RKO (cell line): Measurements from ENCODE around the gene NFKBIA.
"Not testable (repeated sequence)": the region's sequence is repeated elsewhere in the genome, so short reads cannot be mapped to it uniquely, and the experiment has no call there.

Experiments used
- DNase-seq: peaks from one replicate; pipeline ENCODE4 v3.0.0-alpha.2; 2016; ENCODE audit warnings: low spot score

Gene NFKBIA

GRCh38 chr14:35368139-35368460 lies 36.4 kb downstream of the NFKBIA start:
- no peak for DNase-seq

DNA sequence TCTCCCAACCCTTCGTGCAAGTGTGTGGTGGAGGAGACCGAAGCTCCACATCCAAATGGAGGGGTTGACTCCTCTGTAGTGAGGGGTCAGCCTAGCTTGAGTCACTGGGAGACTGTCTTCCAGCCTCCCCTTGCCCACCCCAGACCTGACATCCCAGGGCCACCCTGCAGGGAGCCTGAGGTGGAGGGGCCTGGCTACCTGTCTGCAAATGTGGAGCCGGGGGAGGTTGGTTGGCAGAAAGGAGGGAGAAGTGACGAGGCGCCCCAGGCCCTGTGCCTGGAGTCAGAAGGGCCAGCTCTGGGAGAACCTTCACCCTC lies 37.5 kb downstream of the NFKBIA start:
- no peak for DNase-seq

- no peak for DNase-seq
Observed at GRCh38 chr14:35366521-35366976, 38.0 kb downstream of the NFKBIA start.

DNA sequence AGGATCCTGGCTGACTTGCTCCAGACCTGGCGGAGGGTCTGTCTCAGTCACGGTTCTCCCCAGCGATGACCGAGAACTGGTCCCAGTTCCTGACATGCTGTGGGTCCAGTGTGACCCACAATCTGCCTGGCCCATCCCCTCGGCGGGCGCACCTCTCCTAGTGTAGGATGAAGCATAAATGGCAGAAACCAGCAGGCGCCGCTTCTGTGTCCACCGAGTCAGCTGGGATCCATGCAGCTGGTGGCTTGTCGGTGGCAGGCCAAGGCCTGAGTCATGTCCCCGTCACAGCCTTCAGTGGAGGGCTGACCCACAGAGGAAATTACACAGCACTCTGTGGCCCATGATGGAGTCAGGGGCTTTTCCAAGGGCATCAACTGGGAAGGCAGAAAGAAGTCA lies 38.5 kb downstream of the NFKBIA start:
- DNase-seq, result peak; percentile 64

DNA sequence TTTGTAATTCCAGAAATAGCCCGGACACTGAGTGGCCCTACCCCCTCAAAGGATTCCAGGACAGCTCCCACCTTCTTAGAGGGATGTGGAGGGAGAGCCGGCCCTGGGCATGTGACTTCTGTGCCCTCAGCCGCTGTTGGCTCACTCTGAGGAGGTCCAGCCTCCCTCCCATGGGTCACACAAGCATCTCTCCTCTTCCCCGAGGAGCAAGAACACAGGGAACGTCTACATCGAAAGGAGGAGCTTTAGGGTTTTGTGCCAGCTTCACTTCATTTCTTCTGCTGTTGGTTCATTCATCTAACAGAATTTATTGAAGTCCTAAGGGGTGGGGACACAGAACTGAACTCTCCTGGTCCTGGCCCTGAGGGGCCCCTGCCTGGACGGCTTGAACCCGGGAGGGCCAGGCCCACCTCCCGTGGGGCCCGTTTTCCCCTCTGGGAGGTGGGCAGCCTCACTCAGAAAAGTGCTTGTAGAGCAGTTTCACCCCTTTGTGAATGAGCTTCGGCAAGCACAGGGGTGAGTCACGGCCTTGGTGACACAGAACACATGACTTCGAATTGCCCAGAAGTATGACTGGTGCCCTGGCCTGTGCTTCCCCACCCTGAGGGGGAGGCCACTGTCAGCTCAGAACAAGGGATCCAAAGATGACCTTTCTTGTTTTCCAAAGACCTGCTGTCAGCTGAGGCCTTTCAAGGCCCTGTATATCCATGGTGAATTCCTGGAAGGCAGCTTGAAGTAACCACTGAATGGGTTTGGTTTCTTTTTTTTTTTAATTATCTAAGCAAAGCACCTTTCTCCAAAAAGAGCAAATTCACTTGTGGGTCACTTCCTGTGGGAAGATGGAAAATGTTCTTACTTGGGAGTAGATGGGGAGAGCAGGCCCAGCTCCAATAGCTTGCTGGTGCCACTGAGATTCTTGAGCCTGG lies 39.2 kb downstream of the NFKBIA start:
- peak; percentile 94 for DNase-seq

GRCh38 chr14:35362911-35363374 lies 41.6 kb downstream of the NFKBIA start:
- DNase-seq, result no peak

DNA sequence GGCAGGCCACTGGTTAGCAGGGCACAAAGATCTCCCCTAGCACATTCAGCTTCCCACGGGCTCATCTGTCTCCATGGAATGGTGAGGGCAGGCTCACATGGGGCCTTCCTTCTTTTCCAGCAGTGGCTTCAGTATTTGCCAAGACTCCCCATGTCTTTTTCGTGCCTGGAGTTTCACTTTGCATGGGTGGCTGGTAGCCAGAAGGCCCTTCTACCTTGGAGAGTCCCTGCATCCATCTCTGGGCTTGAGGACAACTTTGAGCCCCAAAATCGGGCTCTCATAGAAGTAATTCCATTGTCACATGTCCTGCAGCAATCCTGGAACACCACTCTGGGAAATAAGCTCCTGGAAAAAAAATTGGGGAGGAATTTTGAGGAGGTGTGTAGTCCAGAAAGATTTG lies 42.1 kb downstream of the NFKBIA start:
- DNase-seq, result no peak

GRCh38 chr14:35361141-35361480 lies 43.4 kb downstream of the NFKBIA start:
- DNase-seq, result no peak

GRCh38 chr14:35359655-35360054 lies 44.9 kb downstream of the NFKBIA start:
- not testable (repeated sequence) for DNase-seq

- no peak for DNase-seq
Observed at GRCh38 chr14:35355981-35356841, 48.3 kb downstream of the NFKBIA start.

DNA sequence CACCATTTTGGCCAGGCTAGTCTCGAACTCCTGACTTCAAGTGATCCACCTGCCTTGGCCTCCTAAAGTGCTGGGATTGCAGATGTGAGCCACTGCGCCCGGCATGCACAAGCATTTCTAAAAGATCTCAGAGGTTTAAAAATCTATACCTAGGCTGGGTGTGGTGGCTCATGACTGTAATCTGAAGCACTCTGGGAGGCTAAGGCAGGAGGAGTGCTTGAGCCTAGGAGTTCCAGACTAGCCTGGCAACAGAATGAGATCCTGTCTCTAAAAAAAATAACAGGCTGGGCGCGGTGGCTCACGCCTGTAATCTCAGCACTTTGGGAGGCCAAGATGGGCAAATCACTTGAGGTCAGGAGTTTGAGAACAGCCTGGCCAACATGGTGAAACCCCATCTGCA lies 49.3 kb downstream of the NFKBIA start:
- DNase-seq, result not testable (repeated sequence)

DNA sequence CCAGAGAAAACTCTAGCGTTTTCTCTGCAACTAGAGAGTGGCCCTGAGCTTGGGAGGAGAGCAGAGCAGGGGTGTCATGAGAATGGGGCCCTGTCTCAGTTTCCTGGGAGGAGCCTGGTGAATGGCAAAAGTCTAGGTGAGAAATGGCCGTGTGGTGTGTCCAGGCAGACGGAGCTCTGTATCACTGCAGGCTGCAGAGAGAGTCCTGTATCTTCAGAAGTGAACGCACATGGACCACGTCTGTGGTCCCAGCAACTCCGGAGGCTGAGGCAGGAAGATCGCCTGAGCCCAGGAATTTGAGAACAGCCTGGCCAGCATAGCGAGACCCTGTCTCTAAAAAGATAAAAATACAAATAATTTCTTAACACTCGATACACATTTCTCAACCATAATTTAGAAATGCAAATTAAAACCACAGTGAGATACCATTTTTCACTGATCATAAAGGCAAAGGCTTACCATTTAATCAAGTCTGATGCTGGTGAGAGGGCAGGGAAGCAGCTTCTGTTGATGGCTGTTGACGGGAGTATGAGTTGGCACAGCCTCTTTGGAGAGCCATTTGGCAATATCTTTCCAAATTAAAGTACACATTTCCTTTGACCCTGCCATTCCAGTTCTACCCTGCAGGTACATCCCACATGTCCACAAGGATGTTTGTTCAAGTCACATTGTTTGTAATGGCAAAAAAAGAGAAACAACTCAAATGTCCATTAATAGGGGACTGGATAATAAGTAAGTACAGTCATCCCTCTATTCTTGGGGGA lies 51.0 kb downstream of the NFKBIA start:
- DNase-seq, result no peak

GRCh38 chr14:35352274-35353233 lies 52.0 kb downstream of the NFKBIA start:
- no peak for DNase-seq

DNA sequence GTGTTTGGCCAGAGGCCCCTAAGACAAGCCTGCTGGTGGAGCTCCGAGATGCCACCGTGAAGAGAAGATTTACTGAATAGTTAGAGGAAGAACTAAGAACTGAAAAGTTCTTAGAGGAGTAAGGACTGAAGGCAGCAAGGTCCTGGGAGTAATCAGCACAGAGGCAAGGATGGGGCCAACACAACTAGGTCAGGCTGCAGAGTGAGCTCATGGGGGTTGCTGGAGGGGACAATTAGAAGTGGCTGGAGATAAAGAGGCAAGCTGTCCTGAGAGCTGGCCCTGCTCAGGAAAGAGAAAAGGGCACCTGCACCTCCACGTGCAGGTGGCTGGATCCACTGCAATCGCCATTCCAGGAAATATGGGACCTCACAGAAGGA lies 52.7 kb downstream of the NFKBIA start:
- no peak for DNase-seq
